Spleen (tissue), 7 donors: Measurements from ENCODE around the gene PRMT9.

Source experiments
- POLR2A ChIP-seq, 3 donors: fragments of 450-650 bp; IDR thresholded peaks; one replicate each; pipeline ENCODE4 v1.5.1; 2017; ENCODE audit warnings: antibody characterized with exemption in 3 of 3, mild to moderate bottlenecking in 1 of 3
- POLR2AphosphoS5 ChIP-seq, 3 donors: sonication (generic); formaldehyde crosslinking; IDR thresholded peaks; one replicate each; pipeline ENCODE4 v1.5.1; 2017; ENCODE audit warnings: antibody characterized with exemption in 3 of 3
- TF ChIP-seq, protein P1 (sequence below), 11 experiments: fragments of 200-600 bp in 7 of 11; fragments of 450-650 bp in 4 of 11; sonication (generic) in 4 of 11; IDR thresholded peaks in 8 of 11; conservative IDR thresholded peaks in 3 of 11; 1 replicate in 7 of 11; 2 replicates in 4 of 11; pipeline versions ENCODE4 v1.4.0 to v1.8.0; 2016 to 2021; ENCODE audit warnings: antibody characterized with exemption in 11 of 11, inconsistent platforms in 4 of 11, mild to moderate bottlenecking in 1 of 11
- donor health status: DM: no; HTN: no; CAD: no; lungs with moderate emphysema.
- donor health status: DM: no; HTN: no; CAD: no.
- donor health status: DM: no; HTN: no; CAD: no.

DNA sequence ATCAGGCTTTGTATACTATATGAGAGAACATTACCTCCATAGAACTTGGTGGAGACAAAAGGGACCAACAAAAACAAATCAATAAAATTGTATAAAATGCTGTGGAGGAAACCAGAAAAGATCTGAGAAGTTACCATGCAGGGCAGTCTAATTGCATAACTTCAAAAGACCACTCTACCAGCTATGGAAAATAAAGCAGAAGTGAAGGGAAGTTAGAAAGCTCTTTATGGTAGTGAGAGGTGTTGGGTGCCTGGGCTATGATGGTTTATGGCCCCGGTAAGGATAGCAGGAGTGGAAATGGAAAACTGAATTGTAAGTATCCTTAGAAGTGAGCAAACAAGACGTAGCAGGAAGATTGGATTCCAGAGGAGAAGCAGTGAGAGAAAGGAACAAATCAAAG lies 63.6 kb downstream of the PRMT9 start:
- TF ChIP-seq, protein P1, sequence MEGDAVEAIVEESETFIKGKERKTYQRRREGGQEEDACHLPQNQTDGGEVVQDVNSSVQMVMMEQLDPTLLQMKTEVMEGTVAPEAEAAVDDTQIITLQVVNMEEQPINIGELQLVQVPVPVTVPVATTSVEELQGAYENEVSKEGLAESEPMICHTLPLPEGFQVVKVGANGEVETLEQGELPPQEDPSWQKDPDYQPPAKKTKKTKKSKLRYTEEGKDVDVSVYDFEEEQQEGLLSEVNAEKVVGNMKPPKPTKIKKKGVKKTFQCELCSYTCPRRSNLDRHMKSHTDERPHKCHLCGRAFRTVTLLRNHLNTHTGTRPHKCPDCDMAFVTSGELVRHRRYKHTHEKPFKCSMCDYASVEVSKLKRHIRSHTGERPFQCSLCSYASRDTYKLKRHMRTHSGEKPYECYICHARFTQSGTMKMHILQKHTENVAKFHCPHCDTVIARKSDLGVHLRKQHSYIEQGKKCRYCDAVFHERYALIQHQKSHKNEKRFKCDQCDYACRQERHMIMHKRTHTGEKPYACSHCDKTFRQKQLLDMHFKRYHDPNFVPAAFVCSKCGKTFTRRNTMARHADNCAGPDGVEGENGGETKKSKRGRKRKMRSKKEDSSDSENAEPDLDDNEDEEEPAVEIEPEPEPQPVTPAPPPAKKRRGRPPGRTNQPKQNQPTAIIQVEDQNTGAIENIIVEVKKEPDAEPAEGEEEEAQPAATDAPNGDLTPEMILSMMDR (IDR thresholded peaks at IDR 0.05 in 8 of 11, conservative IDR thresholded peaks at IDR 0.05 in 3 of 11): no peak
- TF ChIP-seq POLR2AphosphoS5 (IDR thresholded peaks at IDR 0.05) (no peak), POLR2A (IDR thresholded peaks at IDR 0.05) (no peak)
